Left renal cortex interstitium (tissue), 4 donors: Measurements from ENCODE around the gene KRTAP10-5. TPM values are rescaled to one million over a fixed set of nuclear protein-coding genes. Genes with fewer than 3 reads are reported as not detected.
A peak's percentile ranks its signal among the peaks of the same experiment; 100 is the strongest.
"Not testable (repeated sequence)": the region's sequence is repeated elsewhere in the genome, so short reads cannot be mapped to it uniquely, and the experiment has no call there.

Source experiments
- DNase-seq, 4 donors: peaks; one replicate each; pipeline ENCODE4 v3.0.0-alpha.2; 2013; ENCODE audit warnings: low read depth in 4 of 4, low spot score in 2 of 4, missing footprints in 1 of 4
- polyA plus RNA-seq, 4 donors: library from polyadenylated mRNA; unstranded; fragments of 120-200 nt; gene quantifications; one replicate each; pipeline ENCODE4 v1.2.1, GENCODE V29; 2013; ENCODE audit not compliant: insufficient read length in 4 of 4

Gene KRTAP10-5
- polyA plus RNA-seq, 4 donors, result not detected

- no peak for DNase-seq
Observed at GRCh38 chr21:44611551-44611950, 31.1 kb upstream of the KRTAP10-5 start.

- DNase-seq, result not testable (repeated sequence)
Observed at GRCh38 chr21:44610157-44610843, 29.9 kb upstream of the KRTAP10-5 start.

- no peak for DNase-seq
Observed at GRCh38 chr21:44609193-44609592, 28.8 kb upstream of the KRTAP10-5 start.

- DNase-seq, result no peak
Observed at GRCh38 chr21:44606495-44606894, 26.1 kb upstream of the KRTAP10-5 start.

GRCh38 chr21:44603911-44604310 is 23.5 kb upstream of the KRTAP10-5 start:
- no peak for DNase-seq

- no peak for DNase-seq
Observed at GRCh38 chr21:44603109-44603875, 22.9 kb upstream of the KRTAP10-5 start.

GRCh38 chr21:44602463-44602850 is 22.1 kb upstream of the KRTAP10-5 start:
- no peak for DNase-seq

GRCh38 chr21:44601596-44602462 is 21.4 kb upstream of the KRTAP10-5 start:
- DNase-seq, result no peak

- not testable (repeated sequence) for DNase-seq
Observed at GRCh38 chr21:44601091-44601490, 20.7 kb upstream of the KRTAP10-5 start.

GRCh38 chr21:44600118-44600978 is 19.9 kb upstream of the KRTAP10-5 start, which contains the start of gene KRTAP10-7:
TSS of gene KRTAP10-7 (plus strand) at chr21:44600597. CDS start at chr21:44600622, 25 bp downstream.
- not testable (repeated sequence) for DNase-seq

- DNase-seq, result no peak
Observed at GRCh38 chr21:44599264-44600029, 19.0 kb upstream of the KRTAP10-5 start.

GRCh38 chr21:44598061-44598460 is 17.7 kb upstream of the KRTAP10-5 start:
- DNase-seq, result no peak

- DNase-seq, result no peak
Observed at GRCh38 chr21:44596068-44596725, 15.8 kb upstream of the KRTAP10-5 start.

- no peak for DNase-seq
Observed at GRCh38 chr21:44595524-44595923, 15.1 kb upstream of the KRTAP10-5 start.

- no peak for DNase-seq
Observed at GRCh38 chr21:44594406-44594916, 14.1 kb upstream of the KRTAP10-5 start.

- DNase-seq, result peak in 1 of 4 donors; percentile 15
Observed at GRCh38 chr21:44593598-44594405, 13.4 kb upstream of the KRTAP10-5 start.

GRCh38 chr21:44592446-44593311 is 12.3 kb upstream of the KRTAP10-5 start, which contains the start of gene KRTAP10-6:
TSS of gene KRTAP10-6 (minus strand) at chr21:44592505. CDS start at chr21:44592484, 21 bp downstream.
- DNase-seq, result no peak
